Measurements from ENCODE around the gene ARHGEF5.
"Not testable (repeated sequence)": the region's sequence is repeated elsewhere in the genome, so short reads cannot be mapped to it uniquely, and the experiment has no call there.

Gene ARHGEF5

DNA sequence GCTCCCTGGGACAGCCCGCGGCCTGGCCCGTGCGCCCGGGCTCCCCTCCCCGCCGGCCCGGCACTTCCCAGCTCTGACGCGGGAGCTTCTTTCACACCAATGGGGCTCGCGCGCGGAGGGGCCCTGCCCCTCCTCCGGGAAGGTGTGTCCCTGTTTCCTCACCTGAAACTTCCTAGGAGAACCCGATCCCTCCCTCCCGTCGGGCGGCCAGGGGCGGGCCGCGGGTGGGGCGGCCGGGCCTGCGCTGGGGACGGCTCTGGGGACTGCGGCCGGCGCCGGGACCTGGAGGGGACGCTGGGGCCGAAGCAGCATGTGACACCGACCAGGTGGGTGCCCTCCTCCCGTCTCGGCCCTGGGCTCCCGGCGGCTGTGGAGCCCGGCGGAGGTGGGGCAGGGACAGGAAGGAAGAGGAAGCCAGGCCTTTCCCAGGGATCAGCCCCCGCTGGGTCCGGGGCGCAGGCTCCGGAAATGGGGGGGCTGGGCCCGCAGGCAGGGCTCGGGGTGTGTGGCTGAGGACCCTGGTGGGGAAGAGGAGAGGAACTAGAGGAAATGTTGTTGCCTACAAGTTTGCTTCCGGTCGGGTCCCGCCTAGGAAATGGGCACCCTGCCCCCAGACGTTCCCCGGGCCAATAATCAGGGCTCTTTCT, at the start of gene ARHGEF5:
TSS of gene ARHGEF5 (plus strand) at position 227 of the 647 bp plus-strand sequence. CDS start 7,268 bp downstream, outside the sequence.
- peak within 1 kb of the TSS; percentile 6; the same call in 1 of the 2 replicates for H3K9ac ChIP-seq (ENCODE audit: low read depth, low read length)
- not testable (repeated sequence) for H3K9me3 ChIP-seq (ENCODE audit: control insufficient read depth, insufficient read depth, low read length); H3K36me3 ChIP-seq (ENCODE audit: insufficient read depth, low read length); H3K4me1 ChIP-seq (ENCODE audit: insufficient read depth, low read length)

DNA sequence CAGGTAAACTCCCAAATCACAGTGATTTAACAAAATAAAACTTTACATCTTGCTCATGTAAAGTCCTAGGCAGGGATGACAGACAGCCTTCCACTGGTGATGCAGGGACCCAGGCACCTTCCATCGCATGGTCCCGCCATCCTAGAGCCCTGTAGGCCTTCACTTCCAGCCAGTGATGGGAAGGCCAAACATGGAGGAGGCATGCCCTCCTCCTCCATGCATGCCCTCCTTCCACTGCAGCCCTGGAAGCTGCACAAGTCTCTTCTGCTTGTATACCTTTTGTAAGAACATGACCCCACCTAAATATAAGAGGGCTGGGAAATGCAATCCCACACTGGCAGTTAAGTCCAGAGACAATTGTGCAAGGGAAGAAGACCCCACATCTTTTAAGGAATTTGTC, 45.5 kb upstream of the ARHGEF5 start:
- H3K9me3 ChIP-seq (ENCODE audit: control insufficient read depth, insufficient read depth, low read length); H3K4me1 ChIP-seq (ENCODE audit: insufficient read depth, low read length); H3K36me3 ChIP-seq (ENCODE audit: insufficient read depth, low read length); H3K9ac ChIP-seq (ENCODE audit: low read depth, low read length): not testable (repeated sequence)

DNA sequence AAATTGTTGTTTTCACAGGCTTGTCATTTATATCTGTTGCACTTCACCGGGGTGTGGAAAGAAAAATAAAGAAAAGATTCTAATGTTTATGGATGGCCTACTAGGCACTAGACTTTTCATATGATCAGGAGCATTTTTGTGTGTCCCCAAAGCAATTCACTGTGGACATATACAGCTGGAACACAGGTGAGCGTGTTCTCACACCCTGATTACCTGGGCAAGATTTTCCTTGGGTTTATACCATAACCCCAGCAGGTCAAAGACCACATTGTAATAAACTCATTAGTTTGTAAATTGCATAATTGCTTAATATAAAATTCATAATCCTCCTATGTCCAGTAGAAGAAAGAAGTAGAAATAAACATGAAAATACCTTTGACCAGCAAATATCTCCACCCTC, 44.0 kb upstream of the ARHGEF5 start:
- H3K36me3 ChIP-seq (ENCODE audit: insufficient read depth, low read length); H3K9ac ChIP-seq (ENCODE audit: low read depth, low read length); H3K9me3 ChIP-seq (ENCODE audit: control insufficient read depth, insufficient read depth, low read length); H3K4me1 ChIP-seq (ENCODE audit: insufficient read depth, low read length): not testable (repeated sequence)

DNA sequence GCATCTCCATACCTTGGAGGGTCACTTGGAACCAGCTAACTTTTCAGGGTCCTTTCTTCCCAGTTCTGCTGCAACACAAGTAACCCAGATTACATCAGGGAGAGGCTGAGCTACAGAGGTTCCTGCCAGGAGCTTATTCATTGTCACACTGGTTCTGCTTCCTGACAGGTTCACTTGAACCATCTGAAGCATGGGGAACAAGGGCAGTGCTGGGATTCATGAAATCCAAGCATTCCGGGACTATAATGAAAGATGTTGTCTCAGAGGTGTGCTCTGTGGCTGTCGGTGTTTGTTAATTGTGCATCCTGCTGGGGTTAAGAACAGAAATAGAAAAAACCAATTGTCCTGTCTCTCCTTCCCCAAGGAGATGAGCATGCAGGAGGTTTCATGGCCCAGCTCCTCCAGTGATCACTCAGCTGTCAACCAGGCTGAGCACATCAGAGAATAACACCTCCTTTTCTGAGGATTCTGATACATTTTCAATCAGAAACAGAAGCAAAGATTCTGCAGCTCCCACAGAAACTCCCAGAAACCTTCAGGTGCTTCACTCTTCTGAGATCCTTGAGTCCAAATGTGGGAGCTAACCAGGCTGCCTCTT, 43.2 kb upstream of the ARHGEF5 start, which contains the start of gene OR2A1:
TSS of gene OR2A1 (plus strand) at position 548 of the 598 bp plus-strand sequence. CDS start 5,706 bp downstream, outside the sequence.
- not testable (repeated sequence) for H3K36me3 ChIP-seq (ENCODE audit: insufficient read depth, low read length)

DNA sequence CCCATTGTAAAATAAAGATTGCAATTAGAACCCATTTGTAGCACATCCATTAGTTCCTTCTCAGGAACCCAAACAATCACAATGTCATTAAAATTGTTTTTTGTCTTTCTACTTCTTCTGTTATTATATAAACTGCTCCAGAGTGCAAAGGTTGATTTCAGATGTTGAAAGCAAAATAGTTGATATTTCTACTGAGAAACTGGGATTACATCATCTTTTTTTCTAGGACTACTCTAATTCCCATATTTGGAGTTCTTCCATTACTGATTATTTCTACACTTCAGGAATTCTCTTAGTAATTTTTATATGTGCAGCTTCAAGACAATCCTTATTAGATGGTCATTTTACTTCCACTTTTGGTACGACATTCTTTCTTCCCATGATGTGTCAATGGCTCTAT, 37.7 kb upstream of the ARHGEF5 start:
- not testable (repeated sequence) for H3K4me1 ChIP-seq (ENCODE audit: insufficient read depth, low read length); H3K9me3 ChIP-seq (ENCODE audit: control insufficient read depth, insufficient read depth, low read length); H3K36me3 ChIP-seq (ENCODE audit: insufficient read depth, low read length); H3K9ac ChIP-seq (ENCODE audit: low read depth, low read length)

More for the DNA sequence above, 43.2 kb upstream of the ARHGEF5 start, which contains the start of gene OR2A1:
- H3K9ac ChIP-seq (ENCODE audit: low read depth, low read length); H3K4me1 ChIP-seq (ENCODE audit: insufficient read depth, low read length); H3K9me3 ChIP-seq (ENCODE audit: control insufficient read depth, insufficient read depth, low read length): not testable (repeated sequence)

DNA sequence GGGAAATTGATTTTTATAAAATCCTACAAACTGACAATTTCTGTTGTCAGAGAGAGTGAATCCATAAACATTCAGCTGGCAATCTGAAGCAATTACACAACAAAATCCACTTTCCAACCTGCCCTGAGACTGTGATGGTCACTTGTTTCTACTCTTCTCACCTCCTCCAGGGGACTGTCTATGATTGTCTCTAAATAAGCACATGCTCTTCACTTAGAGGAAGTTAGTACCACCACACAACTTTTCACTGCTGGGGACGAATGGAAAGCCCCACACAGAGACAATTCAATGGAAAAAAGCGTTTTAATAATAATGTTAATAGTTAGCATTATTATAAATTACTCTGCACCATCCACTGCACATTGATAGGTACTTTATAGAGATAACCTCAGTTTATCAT, 35.7 kb upstream of the ARHGEF5 start:
- not testable (repeated sequence) for H3K36me3 ChIP-seq (ENCODE audit: insufficient read depth, low read length)

DNA sequence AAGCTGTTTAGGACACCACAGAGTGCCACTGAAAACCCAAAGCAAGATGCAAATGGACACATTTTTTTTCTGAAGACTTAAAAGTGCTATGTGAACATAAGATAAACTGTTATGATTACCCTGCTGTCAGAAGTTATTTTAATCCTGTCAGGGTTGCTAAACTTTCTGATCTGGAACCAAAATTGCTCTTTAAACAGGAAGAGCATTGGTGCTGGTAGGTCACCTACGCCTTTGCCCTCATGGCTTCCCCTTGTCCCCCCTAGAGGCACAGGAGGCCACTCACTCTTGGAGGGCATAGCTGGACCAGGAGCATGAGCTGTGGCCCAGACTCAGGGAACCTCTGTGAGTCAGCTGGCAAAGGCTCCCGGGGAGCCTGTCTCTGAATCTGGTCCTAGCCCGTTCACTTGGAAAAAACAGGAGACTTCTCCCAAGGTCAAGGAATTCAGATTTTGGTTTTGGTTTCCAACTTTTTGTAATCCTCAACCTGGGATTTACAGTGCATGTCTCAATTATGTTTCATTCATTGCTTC, 33.5 kb upstream of the ARHGEF5 start:
- not testable (repeated sequence) for H3K36me3 ChIP-seq (ENCODE audit: insufficient read depth, low read length); H3K9ac ChIP-seq (ENCODE audit: low read depth, low read length); H3K4me1 ChIP-seq (ENCODE audit: insufficient read depth, low read length); H3K9me3 ChIP-seq (ENCODE audit: control insufficient read depth, insufficient read depth, low read length)

More for the DNA sequence above, 35.7 kb upstream of the ARHGEF5 start:
- not testable (repeated sequence) for H3K9me3 ChIP-seq (ENCODE audit: control insufficient read depth, insufficient read depth, low read length); H3K9ac ChIP-seq (ENCODE audit: low read depth, low read length); H3K4me1 ChIP-seq (ENCODE audit: insufficient read depth, low read length)

DNA sequence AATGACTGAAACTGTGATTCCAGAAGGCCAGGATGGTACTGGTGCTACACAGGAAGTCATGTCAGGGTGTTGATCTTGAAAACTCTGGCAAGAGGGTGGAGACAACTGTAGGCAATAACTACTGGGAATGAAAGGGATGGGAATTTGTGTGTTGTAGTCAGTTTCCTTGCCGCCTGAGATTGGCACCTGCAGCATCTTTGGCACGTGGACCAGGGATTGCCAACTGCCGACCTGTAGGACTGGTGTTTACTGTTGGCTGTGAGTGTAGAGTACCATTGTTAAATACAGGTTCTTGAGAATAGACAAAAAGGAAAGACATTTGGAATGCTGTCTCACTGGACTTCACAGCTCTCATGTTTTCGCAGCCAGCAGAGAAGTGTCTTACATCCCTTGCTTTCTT, 31.8 kb upstream of the ARHGEF5 start:
- H3K9me3 ChIP-seq (ENCODE audit: control insufficient read depth, insufficient read depth, low read length); H3K9ac ChIP-seq (ENCODE audit: low read depth, low read length); H3K4me1 ChIP-seq (ENCODE audit: insufficient read depth, low read length): not testable (repeated sequence)

DNA sequence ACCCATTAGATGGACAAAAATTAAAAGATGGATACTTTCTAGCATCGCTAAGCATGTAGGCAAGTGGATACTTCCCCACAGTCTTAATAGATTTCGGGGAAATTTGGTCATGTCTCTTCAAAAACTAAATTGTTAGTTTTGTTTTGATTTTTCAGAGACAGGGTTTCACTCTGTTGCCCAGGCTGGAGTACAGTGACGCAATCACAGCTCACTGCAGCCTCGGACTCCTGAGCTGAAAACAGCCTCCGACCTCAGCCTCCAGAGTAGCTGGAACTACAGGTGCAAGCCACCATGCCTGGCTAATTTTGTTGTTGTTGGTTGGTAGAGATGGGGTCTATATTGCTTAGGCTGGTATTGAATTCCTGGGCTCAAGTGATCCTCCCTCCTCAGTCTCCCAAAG, 29.3 kb upstream of the ARHGEF5 start:
- H3K9me3 ChIP-seq (ENCODE audit: control insufficient read depth, insufficient read depth, low read length); H3K9ac ChIP-seq (ENCODE audit: low read depth, low read length); H3K4me1 ChIP-seq (ENCODE audit: insufficient read depth, low read length); H3K36me3 ChIP-seq (ENCODE audit: insufficient read depth, low read length): not testable (repeated sequence)

More for the DNA sequence above, 31.8 kb upstream of the ARHGEF5 start:
- not testable (repeated sequence) for H3K36me3 ChIP-seq (ENCODE audit: insufficient read depth, low read length)

DNA sequence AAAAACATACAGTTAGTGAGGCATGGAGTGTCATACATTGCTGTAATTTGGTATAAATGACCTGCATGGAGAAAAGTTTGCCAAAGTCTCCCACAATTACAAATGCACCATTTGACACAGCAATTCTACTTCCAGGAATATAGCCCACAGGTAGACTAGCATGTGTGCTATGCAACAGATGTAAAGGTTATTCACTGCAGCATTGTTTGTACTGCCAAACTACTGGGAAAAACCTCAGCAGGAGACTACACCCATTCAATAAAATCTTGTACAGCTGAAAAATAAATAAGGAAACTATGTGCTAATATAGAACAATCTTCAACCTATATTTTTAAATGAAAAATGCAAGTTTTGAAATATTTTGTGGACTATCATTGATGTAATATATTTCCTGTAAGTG, 25.2 kb upstream of the ARHGEF5 start:
- not testable (repeated sequence) for H3K4me1 ChIP-seq (ENCODE audit: insufficient read depth, low read length)

DNA sequence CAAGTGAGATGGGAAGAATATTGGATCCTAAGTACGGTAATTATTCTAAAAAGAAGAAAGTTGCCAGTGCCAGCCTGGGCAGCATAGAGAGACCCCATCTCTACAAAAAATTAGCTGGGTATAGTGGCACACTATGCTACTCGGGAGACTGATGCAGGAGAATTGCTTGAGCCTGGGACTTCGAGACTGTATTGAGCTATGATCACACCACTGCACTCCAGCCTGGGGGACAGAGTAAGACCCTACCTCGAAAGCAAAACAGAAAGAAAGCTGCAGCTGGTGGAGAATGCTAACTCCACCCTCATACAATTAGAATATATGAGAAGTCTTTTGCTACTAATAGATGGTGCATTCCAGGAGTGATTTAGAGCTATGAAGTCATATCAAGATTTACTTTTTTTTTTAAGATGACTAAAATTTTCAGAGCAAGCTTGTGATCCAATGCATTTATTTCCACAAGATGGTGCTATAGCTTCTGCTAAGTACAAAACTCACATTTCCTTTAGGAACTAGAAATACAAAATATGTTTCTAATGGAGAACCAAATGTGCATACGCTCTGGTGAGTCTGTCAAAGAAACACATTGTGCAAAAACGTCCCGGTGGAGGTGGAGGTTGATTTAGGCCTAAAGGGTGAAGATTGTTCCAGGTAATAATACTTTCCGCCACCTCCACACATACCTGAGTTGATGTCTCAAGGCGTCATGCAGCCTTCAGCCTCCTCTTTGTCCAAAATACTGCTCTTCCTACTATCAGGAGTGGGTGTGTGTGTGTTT, 23.8 kb upstream of the ARHGEF5 start:
- H3K36me3 ChIP-seq (ENCODE audit: insufficient read depth, low read length); H3K9ac ChIP-seq (ENCODE audit: low read depth, low read length); H3K9me3 ChIP-seq (ENCODE audit: control insufficient read depth, insufficient read depth, low read length); H3K4me1 ChIP-seq (ENCODE audit: insufficient read depth, low read length): not testable (repeated sequence)

More for the DNA sequence above, 25.2 kb upstream of the ARHGEF5 start:
- H3K9me3 ChIP-seq (ENCODE audit: control insufficient read depth, insufficient read depth, low read length); H3K9ac ChIP-seq (ENCODE audit: low read depth, low read length); H3K36me3 ChIP-seq (ENCODE audit: insufficient read depth, low read length): not testable (repeated sequence)

DNA sequence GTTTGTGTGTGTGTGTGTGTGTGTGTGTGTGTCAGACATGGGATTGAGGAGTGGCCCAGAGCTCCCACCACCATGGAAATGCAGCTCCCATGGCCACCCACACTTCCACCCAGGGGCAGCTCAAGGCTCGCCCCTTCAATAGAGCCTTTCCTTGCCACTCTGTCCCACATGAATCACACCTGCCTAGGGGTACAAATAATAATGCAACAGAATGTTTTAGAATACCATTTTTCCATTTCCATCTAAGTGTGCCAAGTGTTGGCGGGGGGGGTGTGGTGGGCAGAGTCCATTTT, 23.3 kb upstream of the ARHGEF5 start:
- H3K36me3 ChIP-seq (ENCODE audit: insufficient read depth, low read length); H3K4me1 ChIP-seq (ENCODE audit: insufficient read depth, low read length); H3K9me3 ChIP-seq (ENCODE audit: control insufficient read depth, insufficient read depth, low read length); H3K9ac ChIP-seq (ENCODE audit: low read depth, low read length): not testable (repeated sequence)

DNA sequence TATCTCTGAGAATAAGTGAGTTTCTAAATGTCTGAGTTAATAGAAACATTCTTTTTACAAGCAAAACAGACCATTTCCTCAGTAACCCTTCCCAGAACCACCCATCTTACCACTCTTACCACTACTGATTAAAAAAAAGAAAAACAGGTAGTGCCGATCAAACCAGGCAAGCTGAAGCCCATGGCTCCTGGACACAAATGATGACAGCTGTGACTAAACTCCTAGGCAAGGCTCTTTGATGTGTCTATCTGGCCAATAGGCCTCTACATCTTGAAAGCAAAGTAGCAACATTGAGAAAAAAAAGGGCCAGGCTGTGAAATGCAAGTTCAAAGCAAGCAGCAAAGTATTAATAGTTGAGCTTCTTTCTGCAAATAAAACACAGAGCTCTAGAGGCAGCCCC, 6.6 kb upstream of the ARHGEF5 start:
- not testable (repeated sequence) for H3K36me3 ChIP-seq (ENCODE audit: insufficient read depth, low read length); H3K9ac ChIP-seq (ENCODE audit: low read depth, low read length); H3K9me3 ChIP-seq (ENCODE audit: control insufficient read depth, insufficient read depth, low read length); H3K4me1 ChIP-seq (ENCODE audit: insufficient read depth, low read length)

DNA sequence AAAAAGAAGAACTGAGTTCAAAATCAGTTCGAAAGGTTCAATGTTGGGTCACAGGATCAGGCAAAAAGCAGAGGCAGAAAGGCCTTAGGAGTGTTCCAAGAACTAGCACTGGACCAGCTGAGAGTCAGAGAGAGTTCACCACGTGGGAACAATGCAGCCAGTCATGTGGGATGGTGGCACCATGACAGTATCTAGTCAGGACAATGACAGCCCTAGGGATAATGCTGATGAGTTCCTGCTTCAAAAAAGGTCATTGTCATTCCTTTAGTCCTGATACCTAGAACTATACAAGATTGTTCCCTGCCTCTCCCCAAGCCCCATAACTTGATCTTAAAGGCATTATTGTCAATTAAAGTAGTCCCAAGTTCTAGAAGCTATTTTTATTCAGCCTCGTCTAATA, 3.5 kb upstream of the ARHGEF5 start:
- not testable (repeated sequence) for H3K9me3 ChIP-seq (ENCODE audit: control insufficient read depth, insufficient read depth, low read length); H3K36me3 ChIP-seq (ENCODE audit: insufficient read depth, low read length); H3K4me1 ChIP-seq (ENCODE audit: insufficient read depth, low read length); H3K9ac ChIP-seq (ENCODE audit: low read depth, low read length)

DNA sequence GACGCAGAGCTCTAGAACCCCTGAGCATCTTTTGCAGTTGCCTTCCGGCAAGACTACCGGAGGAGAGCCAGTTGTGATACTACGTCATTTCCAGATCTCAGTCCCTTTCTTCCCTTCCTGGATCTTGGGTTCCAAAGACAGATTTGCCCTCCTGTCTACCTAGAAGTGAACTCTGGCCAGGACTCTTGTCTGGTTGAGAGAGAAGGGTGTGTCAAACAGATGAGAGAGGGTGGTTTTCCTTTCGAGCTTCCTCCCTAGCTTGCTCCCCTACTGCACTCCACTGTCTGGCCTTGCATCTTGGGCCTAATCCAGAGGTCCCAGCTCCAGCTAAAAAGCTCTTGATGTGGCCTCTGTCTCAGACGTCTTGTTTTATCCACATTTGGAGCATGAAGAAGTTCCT, 983 bp downstream of the ARHGEF5 start:
- H3K36me3 ChIP-seq (ENCODE audit: insufficient read depth, low read length); H3K9me3 ChIP-seq (ENCODE audit: control insufficient read depth, insufficient read depth, low read length); H3K4me1 ChIP-seq (ENCODE audit: insufficient read depth, low read length); H3K9ac ChIP-seq (ENCODE audit: low read depth, low read length): not testable (repeated sequence)

Data from ES-I3 (cell line).